GM18858 (cell line): Measurements from ENCODE around the gene RPA1.
"Not testable (repeated sequence)": the region's sequence is repeated elsewhere in the genome, so short reads cannot be mapped to it uniquely, and the experiment has no call there.

Experiments
- ATAC-seq: cut with Tn5 transposase; IDR thresholded peaks from one replicate; pipeline ENCODE4 v1.9.1; 2021; ENCODE audit not compliant: unreplicated experiment

The RPA1 gene

GRCh38 chr17:1878419-1879121 lies 48.8 kb downstream of the RPA1 start:
- ATAC-seq = no peak

- no peak for ATAC-seq
Measured at GRCh38 chr17:1880851-1881630, 51.2 kb downstream of the RPA1 start.

- ATAC-seq = no peak
Measured at GRCh38 chr17:1882836-1883235, 53.0 kb downstream of the RPA1 start.

GRCh38 chr17:1883536-1883935 lies 53.7 kb downstream of the RPA1 start:
- ATAC-seq = no peak

GRCh38 chr17:1888741-1889140 lies 58.9 kb downstream of the RPA1 start:
- no peak for ATAC-seq

GRCh38 chr17:1890758-1891450 lies 61.1 kb downstream of the RPA1 start:
- ATAC-seq = no peak

GRCh38 chr17:1894753-1895339 lies 65.0 kb downstream of the RPA1 start:
- no peak for ATAC-seq

- ATAC-seq = not testable (repeated sequence)
Measured at GRCh38 chr17:1895479-1895878, 65.7 kb downstream of the RPA1 start.

- no peak for ATAC-seq
Measured at GRCh38 chr17:1896243-1897104, 66.7 kb downstream of the RPA1 start.

GRCh38 chr17:1897105-1897656 lies 67.4 kb downstream of the RPA1 start:
- ATAC-seq = no peak

- no peak for ATAC-seq
Measured at GRCh38 chr17:1898332-1898731, 68.5 kb downstream of the RPA1 start.

- no peak for ATAC-seq
Measured at GRCh38 chr17:1898872-1899271, 69.1 kb downstream of the RPA1 start.

- ATAC-seq = no peak
Measured at GRCh38 chr17:1899403-1900000, 69.7 kb downstream of the RPA1 start.

- no peak for ATAC-seq
Measured at GRCh38 chr17:1904273-1905182, 74.7 kb downstream of the RPA1 start.

GRCh38 chr17:1905190-1905913 lies 75.5 kb downstream of the RPA1 start:
- ATAC-seq = no peak

- no peak for ATAC-seq
Measured at GRCh38 chr17:1906662-1907101, 76.9 kb downstream of the RPA1 start.

- no peak for ATAC-seq
Measured at GRCh38 chr17:1907216-1907631, 77.4 kb downstream of the RPA1 start.
